ENCODE data around the gene PPP1R37. TPM values are rescaled to one million over a fixed set of nuclear protein-coding genes. Genes with fewer than 3 reads are reported as not detected.

PPP1R37 gene
- total RNA-seq, 2 experiments from 2014 or later, result 18.7 to 30.0 TPM

DNA sequence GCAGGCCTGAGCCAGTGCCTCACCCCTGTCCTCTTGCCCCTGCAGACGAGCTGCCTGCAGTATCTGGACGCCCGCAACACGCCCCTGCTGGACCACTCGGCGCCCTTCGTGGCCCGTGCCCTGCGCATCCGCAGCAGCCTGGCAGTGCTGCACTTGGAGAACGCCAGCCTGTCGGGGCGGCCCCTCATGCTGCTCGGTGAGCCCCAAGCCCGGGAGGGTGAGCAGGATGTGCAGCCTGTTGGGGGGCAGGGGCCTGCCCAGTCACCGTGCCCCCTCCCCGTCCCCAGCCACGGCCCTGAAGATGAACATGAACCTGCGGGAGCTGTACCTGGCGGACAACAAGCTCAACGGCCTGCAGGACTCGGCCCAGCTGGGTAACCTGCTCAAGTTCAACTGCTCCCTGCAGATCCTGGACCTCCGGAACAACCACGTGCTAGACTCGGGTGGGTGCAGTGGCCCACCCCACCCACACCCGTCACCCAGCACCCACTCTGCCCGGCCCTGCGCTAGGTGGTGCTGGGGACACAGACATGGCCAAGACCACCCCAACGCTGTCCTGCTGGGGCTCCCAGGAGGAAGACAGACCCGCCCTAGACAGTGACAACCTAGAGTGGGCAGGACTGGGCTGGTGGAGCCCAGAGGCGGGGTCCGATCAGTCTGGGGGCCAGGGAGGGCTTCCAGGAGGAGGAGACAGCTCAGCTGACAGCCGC is 49.2 kb downstream of the PPP1R37 start:
- peaks cover 1% of the 10 kb centered on the region for H3K36me3 Mint-ChIP-seq
- no peak overlapping the region for H3K27ac Mint-ChIP-seq
- no peaks in the 10 kb centered on the region for H3K4me1 Mint-ChIP-seq
- no peaks in the 10 kb centered on the region for H3K27me3 Mint-ChIP-seq
- CTCF ChIA-PET, result interaction anchor here (1.4 kb wide), 1 partner anchor 17 kb away, joined by 4 read pairs; no protein-coding TSS in a partner anchor
- H3K9me3 Mint-ChIP-seq (ENCODE audit: low read depth), result no peaks in the 10 kb centered on the region
- ATAC-seq, result no peak
- H3K4me3 Mint-ChIP-seq, result no peak overlapping the region
- DNase-seq, result no peak

DNA sequence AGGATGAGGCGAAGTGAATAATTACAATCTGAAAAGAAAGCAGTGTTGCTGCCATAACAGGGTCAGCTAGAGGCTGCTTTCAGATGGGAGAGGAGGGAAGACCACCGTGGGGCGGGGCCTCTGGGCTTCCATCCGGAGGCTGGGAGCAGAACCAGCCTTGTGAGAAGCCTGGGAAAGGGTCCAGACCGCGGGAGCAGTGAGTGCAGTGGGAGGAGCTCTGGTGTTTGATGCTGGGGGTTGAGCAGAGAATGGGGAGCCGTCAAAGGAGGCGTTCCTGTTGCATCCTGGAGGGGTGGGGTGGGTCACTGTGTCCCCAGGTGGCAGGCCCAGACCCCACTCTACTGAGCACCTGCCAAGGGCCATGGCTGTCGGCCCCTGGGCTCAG is 49.7 kb downstream of the PPP1R37 start:
- Mint-ChIP-seq H3K27me3 (no peaks in the 10 kb centered on the region), H3K27ac (no peak overlapping the region), H3K4me3 (no peak overlapping the region), H3K36me3 (peaks cover 1% of the 10 kb centered on the region), H3K4me1 (no peaks in the 10 kb centered on the region), H3K9me3 (ENCODE audit: low read depth) (no peaks in the 10 kb centered on the region)
- ATAC-seq (no peak), DNase-seq (no peak)
- CTCF ChIA-PET, result interaction anchor here (0.8 to 1.4 kb wide), 3 partner anchors 12 to 18 kb away, joined by 3 to 4 read pairs (median 3); no protein-coding TSS in a partner anchor

DNA sequence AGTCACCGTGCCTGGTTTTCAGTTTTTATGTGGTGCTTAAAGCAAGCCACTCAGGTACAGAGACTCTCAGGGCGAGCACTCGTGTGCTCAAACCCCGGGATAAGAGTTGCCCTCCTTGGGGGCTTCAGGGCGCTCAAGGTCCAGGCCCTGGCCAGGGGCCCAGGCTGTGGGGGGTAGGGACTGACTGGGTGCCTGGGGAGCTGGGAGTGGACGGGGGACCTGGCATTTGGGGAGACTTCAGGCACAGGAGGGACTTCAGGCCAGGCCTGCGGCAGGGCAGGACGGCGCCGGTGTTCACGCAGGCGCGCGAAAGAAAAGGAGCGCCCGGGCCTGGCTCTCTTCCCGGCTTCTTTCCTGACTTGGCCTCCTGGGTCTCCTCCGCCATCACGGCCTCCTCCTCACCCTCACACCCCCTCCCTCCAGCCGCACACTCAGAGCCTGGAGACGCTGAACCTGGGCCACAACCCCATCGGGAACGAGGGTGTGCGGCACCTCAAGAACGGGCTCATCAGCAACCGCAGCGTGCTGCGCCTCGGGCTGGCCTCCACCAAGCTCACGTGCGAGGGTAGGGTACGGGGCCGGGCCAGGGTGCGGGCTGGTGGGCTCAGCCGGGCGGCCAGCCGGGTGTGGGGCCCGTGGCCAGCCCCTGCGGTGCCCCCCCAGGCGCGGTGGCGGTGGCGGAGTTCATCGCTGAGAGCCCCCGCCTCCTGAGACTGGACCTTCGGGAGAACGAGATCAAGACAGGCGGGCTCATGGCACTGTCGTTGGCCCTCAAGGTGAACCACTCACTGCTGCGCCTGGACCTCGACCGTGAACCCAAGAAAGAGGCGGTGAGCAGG is 51.7 kb downstream of the PPP1R37 start:
- Mint-ChIP-seq H3K27me3 (no peaks in the 10 kb centered on the region), H3K36me3 (peaks cover 1% of the 10 kb centered on the region), H3K27ac (no peak overlapping the region), H3K4me3 (no peak overlapping the region), H3K4me1 (peaks cover 6% of the 10 kb centered on the region), H3K9me3 (ENCODE audit: low read depth) (no peaks in the 10 kb centered on the region)
- CTCF ChIA-PET, result interaction anchor here (0.9 to 1.5 kb wide), 2 partner anchors 9 to 83 kb away, joined by 3 to 4 read pairs; no protein-coding TSS in a partner anchor
- ATAC-seq (no peak), DNase-seq (no peak)

DNA sequence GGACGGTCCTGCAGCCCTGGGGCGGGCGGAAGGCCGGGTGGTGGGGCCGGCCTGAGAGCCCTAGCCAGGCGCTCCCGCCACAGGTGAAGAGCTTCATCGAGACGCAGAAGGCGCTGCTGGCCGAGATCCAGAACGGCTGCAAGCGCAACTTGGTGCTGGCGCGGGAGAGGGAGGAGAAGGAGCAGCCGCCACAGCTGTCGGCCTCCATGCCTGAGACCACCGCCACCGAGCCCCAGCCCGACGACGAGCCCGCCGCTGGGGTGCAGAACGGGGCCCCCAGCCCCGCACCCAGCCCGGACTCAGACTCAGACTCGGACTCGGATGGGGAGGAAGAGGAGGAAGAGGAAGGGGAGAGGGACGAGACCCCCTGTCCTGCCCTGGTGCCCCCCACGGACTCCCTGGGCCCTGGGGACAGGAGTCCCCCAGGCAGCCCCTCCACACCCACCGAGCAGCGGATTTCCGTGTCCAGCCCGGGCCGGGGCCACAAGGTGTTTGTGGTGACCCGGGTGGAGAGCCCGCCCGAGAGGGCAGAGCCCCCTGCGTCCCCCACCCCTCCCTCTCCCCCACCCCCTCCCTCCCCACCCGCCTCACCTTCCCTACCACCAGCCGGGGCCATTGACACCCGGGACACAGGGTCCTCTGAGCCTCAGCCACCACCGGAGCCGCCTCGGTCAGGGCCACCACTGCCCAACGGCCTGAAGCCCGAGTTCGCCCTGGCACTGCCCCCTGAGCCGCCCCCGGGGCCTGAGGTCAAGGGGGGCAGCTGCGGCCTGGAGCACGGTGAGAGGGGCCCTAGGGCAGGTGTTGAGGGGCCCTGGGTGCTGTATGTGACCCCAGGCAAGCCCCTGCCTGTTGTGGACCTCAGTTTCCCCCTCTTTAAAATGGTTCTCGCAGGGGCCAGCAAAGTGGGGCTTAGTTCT is 52.6 kb downstream of the PPP1R37 start:
- Mint-ChIP-seq H3K4me3 (no peak overlapping the region), H3K9me3 (ENCODE audit: low read depth) (no peaks in the 10 kb centered on the region), H3K27ac (no peak overlapping the region), H3K36me3 (peaks cover 1% of the 10 kb centered on the region), H3K4me1 (peaks cover 6% of the 10 kb centered on the region), H3K27me3 (no peaks in the 10 kb centered on the region)
- DNase-seq (no peak), ATAC-seq (no peak)
- CTCF ChIA-PET, result interaction anchor here (1.2 kb wide), 1 partner anchor 86 kb away, joined by 4 read pairs; no protein-coding TSS in a partner anchor

DNA sequence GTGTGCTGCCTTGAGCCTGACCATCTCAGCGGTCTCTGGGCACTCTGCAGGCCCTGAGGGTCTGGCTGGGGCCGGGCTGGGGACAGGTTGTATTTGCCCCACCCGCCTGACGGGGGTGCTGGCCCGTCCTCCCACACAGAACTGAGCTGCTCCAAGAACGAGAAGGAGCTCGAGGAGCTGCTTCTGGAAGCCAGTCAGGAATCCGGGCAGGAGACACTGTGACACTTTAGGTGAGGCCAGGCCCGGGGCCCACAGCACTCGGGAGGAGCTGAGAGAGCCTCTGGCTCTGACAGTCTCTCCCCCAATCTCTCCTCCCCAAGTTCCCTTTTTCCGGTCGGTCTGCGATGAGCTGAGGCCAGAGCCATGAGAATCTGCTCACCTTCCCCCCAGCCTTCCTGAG is 53.3 kb downstream of the PPP1R37 start:
- CTCF ChIA-PET, result interaction anchor here (1.2 kb wide), 1 partner anchor 87 kb away, joined by 4 read pairs; no protein-coding TSS in a partner anchor
- H3K36me3 Mint-ChIP-seq, result peaks cover 1% of the 10 kb centered on the region

DNA sequence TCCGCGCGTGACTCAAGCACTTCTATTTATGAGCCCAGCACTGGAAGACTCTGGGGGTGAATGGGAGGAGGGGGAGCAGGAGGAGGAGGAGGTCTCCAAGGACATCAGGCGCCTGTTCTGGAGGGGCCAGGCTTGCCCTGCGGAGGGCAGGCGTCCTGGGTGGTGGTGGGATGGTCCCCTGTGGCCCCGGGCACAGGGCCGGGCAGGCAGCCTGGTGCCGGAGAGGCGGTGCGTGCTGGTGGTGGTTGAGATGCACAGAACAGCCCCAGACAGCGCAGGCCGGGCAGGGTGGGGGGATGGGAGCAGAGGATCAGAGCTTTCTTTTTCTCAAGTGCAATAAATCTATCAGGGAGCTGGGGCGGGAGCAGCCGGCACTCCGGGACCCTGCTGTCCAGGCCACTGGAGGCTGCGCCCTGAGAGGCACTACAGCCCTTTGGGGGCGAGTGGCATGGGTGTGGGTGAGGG is 53.8 kb downstream of the PPP1R37 start:
- ATAC-seq (no peak), DNase-seq (no peak)
- Mint-ChIP-seq H3K27ac (no peak overlapping the region), H3K27me3 (peaks cover 5% of the 10 kb centered on the region), H3K4me1 (peaks cover 9% of the 10 kb centered on the region), H3K4me3 (no peak overlapping the region), H3K36me3 (peaks cover 1% of the 10 kb centered on the region), H3K9me3 (ENCODE audit: low read depth) (no peaks in the 10 kb centered on the region)
- CTCF ChIA-PET, result interaction anchor here (1.2 kb wide), 1 partner anchor 87 kb away, joined by 4 read pairs; no protein-coding TSS in a partner anchor

More for the DNA sequence above, 53.3 kb downstream of the PPP1R37 start:
- DNase-seq, result no peak
- no peak overlapping the region for H3K27ac Mint-ChIP-seq
- no peak overlapping the region for H3K4me3 Mint-ChIP-seq
- no peaks in the 10 kb centered on the region for H3K27me3 Mint-ChIP-seq
- H3K9me3 Mint-ChIP-seq (ENCODE audit: low read depth), result no peaks in the 10 kb centered on the region
- H3K4me1 Mint-ChIP-seq, result peaks cover 6% of the 10 kb centered on the region
- no peak for ATAC-seq

DNA sequence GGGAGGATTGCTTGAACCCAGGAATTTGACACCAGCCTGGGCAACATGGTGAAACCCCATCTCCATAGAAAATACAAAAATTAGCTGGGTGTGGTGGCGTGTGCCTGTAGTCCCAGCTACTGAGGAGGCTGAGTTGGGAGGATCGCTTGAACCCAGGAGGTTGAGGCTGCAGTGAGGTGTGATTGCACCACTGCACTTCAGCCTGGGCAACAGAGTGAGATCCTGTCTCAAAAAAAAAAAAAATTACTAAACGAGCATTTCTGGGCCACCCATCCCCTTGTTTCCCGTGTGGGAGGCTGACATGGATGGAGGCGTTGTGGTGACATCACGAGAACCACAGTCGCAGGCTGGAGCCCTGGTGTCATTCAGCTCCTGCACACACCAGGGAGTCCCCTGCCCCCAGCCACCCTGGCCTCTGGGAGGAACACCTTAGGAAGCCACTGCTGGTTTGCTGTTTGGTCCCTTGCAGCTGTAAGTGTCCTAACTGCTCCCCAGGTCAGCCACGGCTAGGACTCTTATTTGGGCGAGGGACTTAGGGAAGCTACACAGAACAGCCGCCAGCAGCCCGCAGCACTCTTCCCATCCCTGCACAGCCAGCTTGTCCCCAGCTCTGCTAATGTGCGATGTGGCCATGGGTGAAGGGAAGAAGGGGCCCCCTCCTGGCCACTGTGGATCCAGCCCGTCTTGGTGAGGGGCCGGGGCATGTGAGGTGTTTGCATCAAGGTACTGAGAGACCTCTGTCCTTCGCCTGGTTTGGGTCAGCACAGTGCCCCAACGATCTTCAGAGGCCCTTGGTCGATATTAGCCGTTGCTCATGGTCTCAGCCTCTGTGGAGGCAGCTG is 55.1 kb downstream of the PPP1R37 start:
- no peak for ATAC-seq
- H3K27ac Mint-ChIP-seq, result no peak overlapping the region
- no peak for DNase-seq
- peaks cover 15% of the 10 kb centered on the region for H3K4me1 Mint-ChIP-seq
- no peaks in the 10 kb centered on the region for H3K9me3 Mint-ChIP-seq (ENCODE audit: low read depth)
- no peak overlapping the region for H3K4me3 Mint-ChIP-seq
- peaks cover 11% of the 10 kb centered on the region for H3K27me3 Mint-ChIP-seq
- CTCF ChIA-PET, result interaction anchor here (1.1 to 2.7 kb wide), 2 partner anchors 23 to 31 kb away, joined by 3 to 8 read pairs; partner anchors contain the start of gene BLOC1S3
- peaks cover 5% of the 10 kb centered on the region for H3K36me3 Mint-ChIP-seq

DNA sequence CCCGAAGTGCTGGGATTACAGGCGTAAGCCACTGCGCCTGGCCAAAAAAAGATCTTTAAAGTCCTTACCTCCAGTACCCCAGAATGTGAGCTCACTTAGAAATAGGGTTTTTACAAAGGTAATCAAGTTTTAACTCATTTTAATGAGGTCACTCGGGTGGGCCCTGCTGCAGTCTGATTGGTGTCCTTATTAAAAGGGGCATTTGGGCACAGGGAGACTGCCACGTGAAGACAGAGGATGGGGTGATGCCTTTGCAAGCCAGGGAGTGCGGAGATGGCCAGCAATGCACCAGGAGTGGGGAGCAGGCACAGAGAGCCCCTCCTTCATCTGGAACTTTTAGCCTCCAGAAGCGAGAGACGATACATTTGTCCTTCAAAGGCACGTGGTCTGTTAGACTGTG is 56.1 kb downstream of the PPP1R37 start:
- H3K27me3 Mint-ChIP-seq, result peaks cover 17% of the 10 kb centered on the region
- no peak overlapping the region for H3K27ac Mint-ChIP-seq
- H3K36me3 Mint-ChIP-seq, result peaks cover 5% of the 10 kb centered on the region
- DNase-seq (no peak), ATAC-seq (no peak)
- H3K4me3 Mint-ChIP-seq, result no peak overlapping the region
- no peaks in the 10 kb centered on the region for H3K9me3 Mint-ChIP-seq (ENCODE audit: low read depth)
- CTCF ChIA-PET, result interaction anchor here (1.1 to 2.7 kb wide), 5 partner anchors 17 to 190 kb away, joined by 3 to 8 read pairs (median 4); partner anchors contain the start of gene BLOC1S3
- peaks cover 20% of the 10 kb centered on the region for H3K4me1 Mint-ChIP-seq

DNA sequence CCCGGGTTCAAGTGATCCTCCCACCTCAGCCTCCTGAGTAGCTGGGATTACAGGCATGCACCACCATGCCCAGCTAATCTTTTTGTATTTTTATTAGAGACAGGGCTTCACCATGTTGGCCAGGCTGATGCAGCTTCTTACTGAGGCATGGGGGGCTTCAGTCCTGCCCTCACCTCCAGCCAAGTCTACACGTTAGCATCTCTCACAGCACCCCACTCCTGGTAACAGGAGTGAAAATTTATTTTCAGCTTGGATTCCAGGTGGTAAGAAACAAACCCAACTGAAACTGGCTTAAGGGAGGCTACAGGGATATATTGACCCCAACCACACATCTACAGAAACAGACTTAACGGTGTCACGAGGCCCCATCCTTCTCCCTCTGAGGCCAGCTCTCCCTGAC is 57.2 kb downstream of the PPP1R37 start:
- no peaks in the 10 kb centered on the region for H3K9me3 Mint-ChIP-seq (ENCODE audit: low read depth)
- no peak for DNase-seq
- CTCF ChIA-PET, result interaction anchor here (1.4 to 2.7 kb wide), 4 partner anchors 16 to 189 kb away, joined by 4 to 8 read pairs (median 5); no protein-coding TSS in a partner anchor
- no peak overlapping the region for H3K27ac Mint-ChIP-seq
- H3K4me1 Mint-ChIP-seq, result peaks cover 23% of the 10 kb centered on the region
- peaks cover 25% of the 10 kb centered on the region for H3K27me3 Mint-ChIP-seq
- no peak overlapping the region for H3K4me3 Mint-ChIP-seq
- no peak for ATAC-seq
- H3K36me3 Mint-ChIP-seq, result peaks cover 5% of the 10 kb centered on the region

DNA sequence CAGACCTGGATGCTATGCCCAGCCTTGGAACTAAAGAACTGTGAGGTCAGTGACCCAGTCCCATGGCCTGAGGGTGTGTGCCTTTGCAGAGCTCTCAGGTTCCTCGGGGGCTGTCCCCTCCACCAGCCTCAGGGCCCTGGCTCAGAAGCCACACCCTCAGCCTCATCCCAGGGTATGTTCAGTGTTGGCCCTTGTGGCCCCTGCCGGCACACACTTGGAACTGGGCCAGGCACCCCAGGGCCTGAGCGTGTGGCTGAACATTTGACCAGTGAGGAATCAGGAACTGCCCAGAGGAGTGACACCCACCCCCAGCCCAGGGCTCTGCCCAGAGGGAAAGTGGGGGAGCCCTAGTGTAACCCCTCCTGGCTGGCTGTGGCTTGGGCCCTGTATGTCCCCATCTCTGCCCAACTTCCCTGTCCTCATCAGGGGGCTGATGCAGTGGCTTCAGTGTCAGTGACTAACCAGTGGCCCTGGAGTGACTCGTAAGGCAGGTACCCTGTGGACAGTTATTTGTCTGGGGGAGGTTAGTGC is 57.8 kb downstream of the PPP1R37 start:
- Mint-ChIP-seq H3K27ac (no peak overlapping the region), H3K36me3 (peaks cover 5% of the 10 kb centered on the region), H3K9me3 (ENCODE audit: low read depth) (no peaks in the 10 kb centered on the region), H3K27me3 (peaks cover 31% of the 10 kb centered on the region), H3K4me3 (no peak overlapping the region), H3K4me1 (peaks cover 25% of the 10 kb centered on the region)
- DNase-seq (no peak), ATAC-seq (no peak)
- CTCF ChIA-PET, result interaction anchor here (1.9 to 2.7 kb wide), 3 partner anchors 16 to 31 kb away, joined by 4 to 8 read pairs (median 6); no protein-coding TSS in a partner anchor

DNA sequence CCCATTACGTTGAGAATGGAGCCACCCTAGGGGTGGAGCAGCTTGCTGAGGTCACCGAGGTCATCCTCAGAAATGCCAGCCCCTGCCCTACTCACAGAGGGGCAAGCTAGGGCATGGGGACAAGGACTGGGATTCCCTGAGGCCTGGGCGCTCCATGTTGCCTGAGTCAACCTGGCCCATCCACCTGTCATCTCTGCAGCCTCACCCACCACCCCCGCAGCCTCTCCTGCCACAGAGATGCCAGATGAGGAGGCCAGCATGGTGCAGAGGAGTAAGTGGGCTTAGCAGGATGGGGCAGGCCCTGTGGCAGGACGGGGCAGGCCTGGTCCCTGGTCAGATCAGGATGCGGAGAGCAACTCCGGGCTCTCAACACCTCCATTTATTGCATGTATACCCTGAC is 58.3 kb downstream of the PPP1R37 start:
- ATAC-seq, result no peak
- no peak for DNase-seq
- peaks cover 25% of the 10 kb centered on the region for H3K4me1 Mint-ChIP-seq
- no peaks in the 10 kb centered on the region for H3K9me3 Mint-ChIP-seq (ENCODE audit: low read depth)
- no peak overlapping the region for H3K27ac Mint-ChIP-seq
- H3K4me3 Mint-ChIP-seq, result no peak overlapping the region
- CTCF ChIA-PET, result interaction anchor here (1.6 to 2.7 kb wide), 2 partner anchors 26 to 97 kb away, joined by 4 to 8 read pairs; no protein-coding TSS in a partner anchor
- H3K27me3 Mint-ChIP-seq, result peaks cover 31% of the 10 kb centered on the region
- peaks cover 5% of the 10 kb centered on the region for H3K36me3 Mint-ChIP-seq

Data from activated CD8-positive, alpha-beta memory T cell treated with anti-CD3 and anti-CD28 coated beads, Interleukin-2, amount 10 ng/mL, durations not matched to agents 7 days and 5 days (primary cell).